AG09309 (cell line): Measurements from ENCODE around the gene PACS2.

Experiments used
- DNase-seq: peaks from one replicate; pipeline ENCODE4 v3.0.0-alpha.2; 2010; ENCODE audit warnings: low read depth
- H3K4me3 ChIP-seq: 2 replicates; pipeline ENCODE4 v1.5.1; 2011; ENCODE audit warnings: mild to moderate bottlenecking, low read depth, low read length, moderate library complexity; ENCODE audit not compliant: control insufficient read depth
- CTCF ChIP-seq: IDR thresholded peaks from 2 replicates; pipeline ENCODE4 v1.5.1; 2011; ENCODE audit warnings: mild to moderate bottlenecking, low read depth, low read length, inconsistent platforms; ENCODE audit not compliant: insufficient read depth, control insufficient read depth; ENCODE audit errors: missing control alignments

Gene PACS2

GRCh38 chr14:105393151-105393550 is 78.6 kb downstream of the PACS2 start:
- no peak for DNase-seq
- H3K4me3 ChIP-seq = no peak overlapping the region
- TF ChIP-seq CTCF = no peak

- no peak for DNase-seq
- TF ChIP-seq CTCF = no peak
- no peak overlapping the region for H3K4me3 ChIP-seq
Observed at GRCh38 chr14:105394714-105395537, 80.4 kb downstream of the PACS2 start.

GRCh38 chr14:105395538-105395854 is 80.9 kb downstream of the PACS2 start:
- DNase-seq = no peak
- TF ChIP-seq CTCF = no peak
- no peak overlapping the region for H3K4me3 ChIP-seq

GRCh38 chr14:105397350-105397931 is 82.9 kb downstream of the PACS2 start:
- no peak for TF ChIP-seq CTCF
- no peak overlapping the region for H3K4me3 ChIP-seq
- DNase-seq = no peak

GRCh38 chr14:105398044-105398725 is 83.6 kb downstream of the PACS2 start, which contains the start of gene TEX22:
TEX22 (plus strand) TSS chr14:105398538; CDS start chr14:105399341, 803 bp downstream.
- DNase-seq = no peak
- TF ChIP-seq CTCF = no peak
- peak within 1 kb of the TSS; percentile 64 for H3K4me3 ChIP-seq

GRCh38 chr14:105398726-105399465 is 84.3 kb downstream of the PACS2 start:
- no peak for TF ChIP-seq CTCF
- no peak for DNase-seq

More at GRCh38 chr14:105398726-105399465, 84.3 kb downstream of the PACS2 start:
- peak overlapping the region; percentile 64 for H3K4me3 ChIP-seq
